ENCODE data around the gene CHST15.

Gene CHST15

GRCh38 chr10:124008681-124009080, 84.7 kb downstream of the CHST15 start:
- DNase-seq = no peak

- no peak for DNase-seq
Observed at GRCh38 chr10:124008187-124008586, 85.2 kb downstream of the CHST15 start.

GRCh38 chr10:124007773-124008145, 85.6 kb downstream of the CHST15 start:
- no peak for DNase-seq

- no peak for DNase-seq
Observed at GRCh38 chr10:124007102-124007772, 86.2 kb downstream of the CHST15 start.

GRCh38 chr10:124006526-124006925, 86.9 kb downstream of the CHST15 start:
- no peak for DNase-seq

- no peak for DNase-seq
Observed at GRCh38 chr10:124005991-124006392, 87.4 kb downstream of the CHST15 start.

GRCh38 chr10:124005091-124005490, 88.3 kb downstream of the CHST15 start:
- DNase-seq = no peak

GRCh38 chr10:124004663-124005004, 88.8 kb downstream of the CHST15 start:
- DNase-seq = no peak

- no peak for DNase-seq
Observed at GRCh38 chr10:124003871-124004662, 89.3 kb downstream of the CHST15 start.

GRCh38 chr10:124003481-124003870, 89.9 kb downstream of the CHST15 start:
- no peak for DNase-seq

- no peak for DNase-seq
Observed at GRCh38 chr10:124003070-124003419, 90.4 kb downstream of the CHST15 start.

- DNase-seq = no peak
Observed at GRCh38 chr10:124002391-124003069, 90.9 kb downstream of the CHST15 start.

- DNase-seq = no peak
Observed at GRCh38 chr10:124001391-124002148, 91.8 kb downstream of the CHST15 start.

- no peak for DNase-seq
Observed at GRCh38 chr10:124000792-124001201, 92.6 kb downstream of the CHST15 start.

GRCh38 chr10:123999956-124000615, 93.3 kb downstream of the CHST15 start:
- no peak for DNase-seq

GRCh38 chr10:123999261-123999660, 94.1 kb downstream of the CHST15 start:
- DNase-seq = no peak

- no peak for DNase-seq
Observed at GRCh38 chr10:123998197-123999141, 94.9 kb downstream of the CHST15 start.

- peak; percentile 76 for DNase-seq
Observed at GRCh38 chr10:123997486-123998196, 95.8 kb downstream of the CHST15 start.

- no peak for DNase-seq
Observed at GRCh38 chr10:123997013-123997412, 96.4 kb downstream of the CHST15 start.

- no peak for DNase-seq
Observed at GRCh38 chr10:123996302-123996701, 97.1 kb downstream of the CHST15 start.

Data from CD4-positive, alpha-beta T cell treated with Interleukin-15 for 1 hour (primary cell).